ENCODE results near the gene IL25. TPM values are rescaled to one million over a fixed set of nuclear protein-coding genes. Genes with fewer than 3 reads are reported as not detected.

Gene IL25
- polyA plus RNA-seq, 2 of the 4 experiments (the other 2 are of a cell fraction): not detected

- Histone ChIP-seq H3K9me3 (no peaks in the 10 kb centered on the region), H3K4me2 (no peak overlapping the region), H3K27ac (no peak overlapping the region), H3K4me3 (no peak overlapping the region), H3K4me1 (no peaks in the 10 kb centered on the region)
- DNase-seq (ENCODE audit: low read depth in 1 of 2, low spot score in 1 of 2) (no peak), ATAC-seq (no peak), FAIRE-seq (no peak)
- ChIA-PET CTCF (interaction anchor here (1.0 to 9.6 kb wide), 9 partner anchors 9 to 198 kb away, joined by 3 to 80 read pairs (median 6); partner anchors contain the start of genes CMTM5 and SLC22A17), POLR2A (interaction anchor here (1.2 kb wide), 1 partner anchor 9 kb away, joined by 3 read pairs; the partner anchor contains the start of gene SLC22A17)
- 67% methylated on average over 6 of the region's 6 CpGs for WGBS (ENCODE audit: missing lambda C conversion rate)
- no peak for TF ChIP-seq RAD21 (conservative IDR thresholded peaks at IDR 0.05 in 1 of 2, IDR thresholded peaks at IDR 0.05 in 1 of 2)
- no peak for TF ChIP-seq RARB (CRISPR knock-in tag; IDR thresholded peaks at IDR 0.05)
- TF ChIP-seq FOSL2 (IDR thresholded peaks at IDR 0.05): no peak
- no peak for TF ChIP-seq FOSL2 (CRISPR knock-in tag; IDR thresholded peaks at IDR 0.05)
- no peak for TF ChIP-seq KDM1A (IDR thresholded peaks at IDR 0.05; ENCODE audit: low read depth)
- TF ChIP-seq ESRRA (IDR thresholded peaks at IDR 0.05; ENCODE audit: borderline replicate concordance, low read length): no peak
- TF ChIP-seq MAFK (IDR thresholded peaks at IDR 0.05; ENCODE audit: partially characterized antibody): no peak
- no peak for TF ChIP-seq JUN (IDR thresholded peaks at IDR 0.05)
- TF ChIP-seq JUNB (IDR thresholded peaks at IDR 0.05): no peak
- no peak for TF ChIP-seq ELK1 (IDR thresholded peaks at IDR 0.05; ENCODE audit: low read depth, low read length)
- TF ChIP-seq SREBF2 (IDR thresholded peaks at IDR 0.05): no peak
- TF ChIP-seq PHF8 (IDR thresholded peaks at IDR 0.05; ENCODE audit: borderline replicate concordance, low read depth): no peak
- TF ChIP-seq FOXS1 (CRISPR knock-in tag; IDR thresholded peaks at IDR 0.05): no peak
- TF ChIP-seq KDM5A (IDR thresholded peaks at IDR 0.05): no peak
These were observed 10.8 kb upstream of the IL25 start for GRCh38 chr14:23361763-23362162.

- no peaks in the 10 kb centered on the region for H3K4me1 ChIP-seq
- no peak for TF ChIP-seq SREBF2 (IDR thresholded peaks at IDR 0.05)
- no peak for TF ChIP-seq KDM5A (IDR thresholded peaks at IDR 0.05)
- no peak for TF ChIP-seq ATOH8 (CRISPR knock-in tag; IDR thresholded peaks at IDR 0.05; ENCODE audit: low read depth)
- TF ChIP-seq MYC (IDR thresholded peaks at IDR 0.05; ENCODE audit: borderline replicate concordance, low read length): no peak
- TF ChIP-seq CTCF (IDR thresholded peaks at IDR 0.05): no peak
- no peak for TF ChIP-seq BCL3 (IDR thresholded peaks at IDR 0.05)
- no peak for TF ChIP-seq HOXA7 (CRISPR knock-in tag; IDR thresholded peaks at IDR 0.05)
- no peak for TF ChIP-seq CHD4 (IDR thresholded peaks at IDR 0.05; ENCODE audit: borderline replicate concordance)
- no peak for TF ChIP-seq GATA3 (IDR thresholded peaks at IDR 0.05; ENCODE audit: borderline replicate concordance)
- no peak for TF ChIP-seq RARB (CRISPR knock-in tag; IDR thresholded peaks at IDR 0.05)
- H3K4me2 ChIP-seq: no peak overlapping the region
- FAIRE-seq (peak; percentile 13), ATAC-seq (peak in 1 of 2 experiments; percentile 38; a peak in 2 of 6 replicates), DNase-seq (ENCODE audit: low read depth in 1 of 2, low spot score in 1 of 2) (peak in 1 of 2 experiments; percentile 21)
- H3K9me3 ChIP-seq: no peaks in the 10 kb centered on the region
- no peak overlapping the region for H3K4me3 ChIP-seq
- no peak overlapping the region for H3K27ac ChIP-seq
- WGBS (ENCODE audit: missing lambda C conversion rate): 23% methylated on average over 3 of the region's 3 CpGs
- ChIA-PET CTCF (interaction anchor here (0.5 to 9.6 kb wide), 9 partner anchors 9 to 198 kb away, joined by 3 to 80 read pairs (median 6); partner anchors contain the start of genes CMTM5 and SLC22A17), POLR2A (interaction anchor here (1.2 kb wide), 1 partner anchor 10 kb away, joined by 3 read pairs; the partner anchor contains the start of gene SLC22A17)
These were observed 10.4 kb upstream of the IL25 start for GRCh38 chr14:23362200-23362599.

Measured in A549 (cell line).